H9 (cell line): ENCODE data around the gene RIMKLA. TPM values are rescaled to one million over a fixed set of nuclear protein-coding genes. Genes with fewer than 3 reads are reported as not detected.

Experiments used
- DNase-seq: peaks from one replicate; pipeline ENCODE4 v3.0.0-alpha.2; 2017
- H2AFZ ChIP-seq: one replicate; pipeline ENCODE4 v1.6.1; 2013; ENCODE audit warnings: mild to moderate bottlenecking, low read length, control low read depth, moderate library complexity
- H2AK5ac ChIP-seq: 2 replicates; pipeline ENCODE4 v1.6.1; 2013; ENCODE audit warnings: low read length, control low read depth, mixed read lengths; ENCODE audit not compliant: insufficient read length
- H2BK120ac ChIP-seq: one replicate; pipeline ENCODE4 v1.6.1; 2013; ENCODE audit warnings: low read depth, mild to moderate bottlenecking, low read length, control low read depth, inconsistent platforms; ENCODE audit not compliant: poor library complexity, severe bottlenecking
- H2BK12ac ChIP-seq: 2 replicates; pipeline ENCODE4 v1.6.1; 2013; ENCODE audit warnings: low read length, control low read depth, mixed read lengths, low read depth; ENCODE audit not compliant: insufficient read length
- H2BK15ac ChIP-seq: 2 replicates; pipeline ENCODE4 v1.6.1; 2013; ENCODE audit warnings: low read depth, low read length, control low read depth
- H2BK20ac ChIP-seq: one replicate; pipeline ENCODE4 v1.6.1; 2013; ENCODE audit warnings: low read depth, mild to moderate bottlenecking, low read length, control low read depth, inconsistent platforms; ENCODE audit not compliant: poor library complexity, severe bottlenecking
- H2BK5ac ChIP-seq: 2 replicates; pipeline ENCODE4 v1.6.1; 2013; ENCODE audit warnings: low read length, control low read depth, mixed read lengths; ENCODE audit not compliant: insufficient read length
- H3K14ac ChIP-seq: 2 replicates; pipeline ENCODE4 v1.6.1; 2013; ENCODE audit warnings: low read length, control low read depth; ENCODE audit not compliant: insufficient read depth
- H3K18ac ChIP-seq: 2 replicates; pipeline ENCODE4 v1.6.1; 2013; ENCODE audit warnings: low read depth, mild to moderate bottlenecking, mixed read lengths, low read length, control low read depth; ENCODE audit not compliant: insufficient read length
- H3K23ac ChIP-seq: 2 replicates; pipeline ENCODE4 v1.6.1; 2013; ENCODE audit warnings: low read length, control low read depth, mixed read lengths, low read depth; ENCODE audit not compliant: insufficient read length
- H3K23me2 ChIP-seq: 2 replicates; pipeline ENCODE4 v1.6.1; 2013; ENCODE audit warnings: low read depth, mild to moderate bottlenecking, mixed read lengths, low read length, control low read depth; ENCODE audit not compliant: insufficient read length, poor library complexity, severe bottlenecking
- H3K27ac ChIP-seq: 2 replicates; pipeline ENCODE4 v1.5.1; 2013; ENCODE audit warnings: low read length, control low read depth, mixed read lengths, low read depth; ENCODE audit not compliant: insufficient read length
- H3K27me3 ChIP-seq: 2 replicates; pipeline ENCODE4 v1.6.1; 2013; ENCODE audit warnings: low read length, control low read depth, inconsistent platforms; ENCODE audit not compliant: insufficient read depth
- H3K4ac ChIP-seq: 2 replicates; pipeline ENCODE4 v1.6.1; 2013; ENCODE audit warnings: low read depth, mild to moderate bottlenecking, control low read depth, inconsistent platforms, low read length, moderate library complexity
- H3K4me1 ChIP-seq: 2 replicates; pipeline ENCODE4 v1.6.1; 2013; ENCODE audit warnings: low read length, control low read depth, inconsistent platforms; ENCODE audit not compliant: insufficient read depth
- H3K4me2 ChIP-seq: 2 replicates; pipeline ENCODE4 v1.6.1; 2013; ENCODE audit warnings: low read length, control low read depth, mixed read lengths; ENCODE audit not compliant: insufficient read length, insufficient read depth
- H3K56ac ChIP-seq: 2 replicates; pipeline ENCODE4 v1.6.1; 2013; ENCODE audit warnings: low read depth, mild to moderate bottlenecking, mixed read lengths, low read length, control low read depth; ENCODE audit not compliant: insufficient read length
- H3K79me1 ChIP-seq: 2 replicates; pipeline ENCODE4 v1.6.1; 2013; ENCODE audit warnings: low read depth, mild to moderate bottlenecking, moderate library complexity, low read length, control low read depth, inconsistent platforms; ENCODE audit not compliant: insufficient read depth, poor library complexity, severe bottlenecking
- H3K79me2 ChIP-seq: 2 replicates; pipeline ENCODE4 v1.6.1; 2013; ENCODE audit warnings: low read length, control low read depth, inconsistent platforms; ENCODE audit not compliant: insufficient read depth
- H3K9ac ChIP-seq: 2 replicates; pipeline ENCODE4 v1.6.1; 2013; ENCODE audit warnings: low read length, control low read depth, mixed read lengths; ENCODE audit not compliant: insufficient read length; ENCODE audit errors: extremely low read depth
- H3K9me3 ChIP-seq: one replicate; pipeline ENCODE4 v1.6.1; 2013; ENCODE audit warnings: low read depth, low read length, inconsistent platforms; ENCODE audit not compliant: control insufficient read depth
- H3T11ph ChIP-seq: one replicate; pipeline ENCODE4 v1.6.1; 2013; ENCODE audit warnings: mild to moderate bottlenecking, low read length, control low read depth, inconsistent platforms
- H4K20me1 ChIP-seq: one replicate; pipeline ENCODE4 v1.6.1; 2013; ENCODE audit not compliant: control insufficient read depth, insufficient read length, insufficient read depth
- H4K5ac ChIP-seq: 2 replicates; pipeline ENCODE4 v1.6.1; 2013; ENCODE audit warnings: low read depth, mild to moderate bottlenecking, mixed read lengths, low read length, control low read depth; ENCODE audit not compliant: insufficient read length
- H4K8ac ChIP-seq: replicated peaks from 2 replicates; pipeline ENCODE4 v1.6.1; 2013; ENCODE audit warnings: low read length, control low read depth, mixed read lengths, low read depth; ENCODE audit not compliant: insufficient read length
- H4K91ac ChIP-seq: 2 replicates; pipeline ENCODE4 v1.6.1; 2013; ENCODE audit warnings: low read depth, mild to moderate bottlenecking, moderate library complexity, mixed read lengths, low read length, control low read depth; ENCODE audit not compliant: insufficient read length
- H3K27ac Mint-ChIP-seq, 3 experiments: 2 replicates in 2 of 3; 3 replicates in 1 of 3; pipeline ENCODE4 v1.8.0; 2020 to 2021; ENCODE audit warnings: mixed read lengths in 3 of 3, mild to moderate bottlenecking in 1 of 3, moderate library complexity in 1 of 3
- H3K27me3 Mint-ChIP-seq: 2 replicates; pipeline ENCODE4 v1.8.0; 2021; ENCODE audit warnings: low read depth, mild to moderate bottlenecking, moderate library complexity, mixed read lengths
- H3K36me3 Mint-ChIP-seq, 3 experiments: 2 replicates in 2 of 3; 3 replicates in 1 of 3; pipeline ENCODE4 v1.8.0; 2020 to 2021; ENCODE audit warnings: low read depth in 3 of 3, mixed read lengths in 3 of 3; ENCODE audit not compliant: insufficient read depth in 1 of 3
- H3K4me1 Mint-ChIP-seq, 2 experiments: 2 replicates each; pipeline ENCODE4 v1.8.0; 2020; ENCODE audit warnings: mixed read lengths in 2 of 2
- H3K4me3 Mint-ChIP-seq, 2 experiments: 2 replicates in 1 of 2; 3 replicates in 1 of 2; pipeline ENCODE4 v1.8.0; 2020 to 2021; ENCODE audit warnings: mild to moderate bottlenecking in 2 of 2, mixed read lengths in 2 of 2, moderate library complexity in 1 of 2
- H3K9me3 Mint-ChIP-seq, 2 experiments: 2 replicates in 1 of 2; 3 replicates in 1 of 2; pipeline ENCODE4 v1.8.0; 2020; ENCODE audit warnings: mild to moderate bottlenecking in 2 of 2, mixed read lengths in 2 of 2, moderate library complexity in 1 of 2
- WGBS: extraction: QIAGEN DNeasy Blood & Tissue Kit; methylation state at CpG from one replicate; pipeline ENCODE4 v1.1.7; 2013; ENCODE audit warnings: missing lambda C conversion rate, low lambda C conversion rate, mixed read lengths; ENCODE audit not compliant: insufficient read length; ENCODE audit errors: extremely low coverage; 5-methylcytosine and 5-hydroxymethylcytosine counted together
- total RNA-seq: library from RNA; stranded (reverse); gene quantifications from 2 replicates; pipeline ENCODE4 v1.2.1, GENCODE V29; 2021
- TF ChIP-seq, protein P1 (sequence below): fragments of 200-600 bp; sonication (generic); conservative IDR thresholded peaks from 3 replicates; pipeline ENCODE4 v1.8.0; 2021; ENCODE audit warnings: antibody characterized with exemption, mild to moderate bottlenecking

Gene RIMKLA
- total RNA-seq, 1 experiment from 2014 or later = 4.7 TPM

DNA sequence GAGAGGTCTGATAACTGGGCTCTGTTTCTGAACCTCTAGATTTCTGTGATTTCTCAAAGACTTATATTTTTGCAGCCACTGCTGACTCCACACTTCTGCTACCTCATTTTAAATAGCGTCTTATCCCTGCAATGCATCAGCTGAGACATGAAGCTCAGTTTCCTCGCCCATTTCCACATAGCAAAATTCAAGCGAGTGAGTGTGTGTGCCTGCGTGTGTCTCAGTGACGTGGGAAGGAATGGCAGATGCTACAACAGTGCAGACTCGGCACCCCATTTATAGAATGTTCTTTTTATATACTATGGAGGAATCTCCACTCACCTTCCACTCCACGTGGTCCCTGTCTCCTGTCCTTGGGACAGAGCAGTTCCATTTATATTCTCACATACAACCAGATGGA lies 39.5 kb downstream of the RIMKLA start:
- H2BK5ac ChIP-seq = no peak overlapping the region
- H3K23me2 ChIP-seq = no peaks in the 10 kb centered on the region
- H3K79me2 ChIP-seq = no peaks in the 10 kb centered on the region
- H4K91ac ChIP-seq = no peak overlapping the region
- no peak overlapping the region for H3K9ac ChIP-seq
- H2AFZ ChIP-seq = no peak overlapping the region
- no peaks in the 10 kb centered on the region for H4K20me1 ChIP-seq
- no peak overlapping the region for H3K18ac ChIP-seq
- H3K4me1 Mint-ChIP-seq = peaks cover 34 to 35% of the 10 kb centered on the region in 2 experiments
- H3K27ac ChIP-seq = no peak overlapping the region
- H3K9me3 ChIP-seq = no peaks in the 10 kb centered on the region
- H3K4ac ChIP-seq = no peak overlapping the region
- H4K5ac ChIP-seq = no peak overlapping the region
- no CpG with 5 or more reads among the region's 7 CpGs for WGBS
- H2BK15ac ChIP-seq = no peak overlapping the region
- H3K4me2 ChIP-seq = no peak overlapping the region
- no peak overlapping the region for H2BK12ac ChIP-seq
- H3K27ac Mint-ChIP-seq = no peak overlapping the region; a peak in 1 of 7 replicates
- no peak overlapping the region for H3K23ac ChIP-seq
- no peak overlapping the region for H4K8ac ChIP-seq
- H3K4me3 Mint-ChIP-seq = no peak overlapping the region; a peak in 1 of 5 replicates
- H3K36me3 Mint-ChIP-seq = peaks cover 0 to 3% (median 0%) of the 10 kb centered on the region in 3 experiments; a peak in 2 of 7 replicates
- H2BK20ac ChIP-seq = no peak overlapping the region
- H2BK120ac ChIP-seq = no peak overlapping the region
- H3K4me1 ChIP-seq = peaks cover 9% of the 10 kb centered on the region; the same call in 1 of the 2 replicates
- no peak overlapping the region for H3T11ph ChIP-seq
- H2AK5ac ChIP-seq = no peak overlapping the region
- H3K27me3 Mint-ChIP-seq = peaks cover 2% of the 10 kb centered on the region; the same call in 1 of the 2 replicates
- TF ChIP-seq, protein P1, sequence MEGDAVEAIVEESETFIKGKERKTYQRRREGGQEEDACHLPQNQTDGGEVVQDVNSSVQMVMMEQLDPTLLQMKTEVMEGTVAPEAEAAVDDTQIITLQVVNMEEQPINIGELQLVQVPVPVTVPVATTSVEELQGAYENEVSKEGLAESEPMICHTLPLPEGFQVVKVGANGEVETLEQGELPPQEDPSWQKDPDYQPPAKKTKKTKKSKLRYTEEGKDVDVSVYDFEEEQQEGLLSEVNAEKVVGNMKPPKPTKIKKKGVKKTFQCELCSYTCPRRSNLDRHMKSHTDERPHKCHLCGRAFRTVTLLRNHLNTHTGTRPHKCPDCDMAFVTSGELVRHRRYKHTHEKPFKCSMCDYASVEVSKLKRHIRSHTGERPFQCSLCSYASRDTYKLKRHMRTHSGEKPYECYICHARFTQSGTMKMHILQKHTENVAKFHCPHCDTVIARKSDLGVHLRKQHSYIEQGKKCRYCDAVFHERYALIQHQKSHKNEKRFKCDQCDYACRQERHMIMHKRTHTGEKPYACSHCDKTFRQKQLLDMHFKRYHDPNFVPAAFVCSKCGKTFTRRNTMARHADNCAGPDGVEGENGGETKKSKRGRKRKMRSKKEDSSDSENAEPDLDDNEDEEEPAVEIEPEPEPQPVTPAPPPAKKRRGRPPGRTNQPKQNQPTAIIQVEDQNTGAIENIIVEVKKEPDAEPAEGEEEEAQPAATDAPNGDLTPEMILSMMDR = no peak
- no peaks in the 10 kb centered on the region for H3K27me3 ChIP-seq
- H3K14ac ChIP-seq = no peak overlapping the region
- H3K56ac ChIP-seq = no peak overlapping the region
- no peaks in the 10 kb centered on the region for H3K79me1 ChIP-seq
- no peaks in the 10 kb centered on the region for H3K9me3 Mint-ChIP-seq
- DNase-seq = no peak
